C4-2B (cell line): ENCODE data around the gene KRT73.

Experiments
- H3K27ac ChIP-seq: fragments of 450-650 bp; 2 replicates; pipeline ENCODE4 v1.5.1; 2017
- ZFX ChIP-seq: fragments of 450-650 bp; IDR thresholded peaks from 2 replicates; pipeline ENCODE4 v1.6.1; 2017
- TF ChIP-seq, protein P1 (sequence below): fragments of 450-650 bp; conservative IDR thresholded peaks from 2 replicates; pipeline ENCODE4 v1.5.1; 2017; ENCODE audit warnings: mild to moderate bottlenecking

The KRT73 gene

GRCh38 chr12:52630008-52630500 is 11.7 kb upstream of the KRT73 start:
- TF ChIP-seq, protein P1, sequence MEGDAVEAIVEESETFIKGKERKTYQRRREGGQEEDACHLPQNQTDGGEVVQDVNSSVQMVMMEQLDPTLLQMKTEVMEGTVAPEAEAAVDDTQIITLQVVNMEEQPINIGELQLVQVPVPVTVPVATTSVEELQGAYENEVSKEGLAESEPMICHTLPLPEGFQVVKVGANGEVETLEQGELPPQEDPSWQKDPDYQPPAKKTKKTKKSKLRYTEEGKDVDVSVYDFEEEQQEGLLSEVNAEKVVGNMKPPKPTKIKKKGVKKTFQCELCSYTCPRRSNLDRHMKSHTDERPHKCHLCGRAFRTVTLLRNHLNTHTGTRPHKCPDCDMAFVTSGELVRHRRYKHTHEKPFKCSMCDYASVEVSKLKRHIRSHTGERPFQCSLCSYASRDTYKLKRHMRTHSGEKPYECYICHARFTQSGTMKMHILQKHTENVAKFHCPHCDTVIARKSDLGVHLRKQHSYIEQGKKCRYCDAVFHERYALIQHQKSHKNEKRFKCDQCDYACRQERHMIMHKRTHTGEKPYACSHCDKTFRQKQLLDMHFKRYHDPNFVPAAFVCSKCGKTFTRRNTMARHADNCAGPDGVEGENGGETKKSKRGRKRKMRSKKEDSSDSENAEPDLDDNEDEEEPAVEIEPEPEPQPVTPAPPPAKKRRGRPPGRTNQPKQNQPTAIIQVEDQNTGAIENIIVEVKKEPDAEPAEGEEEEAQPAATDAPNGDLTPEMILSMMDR = no peak
- TF ChIP-seq ZFX = no peak

GRCh38 chr12:52629281-52630007 is 11.1 kb upstream of the KRT73 start:
- TF ChIP-seq ZFX = no peak
- TF ChIP-seq, protein P1 = no peak
- peak overlapping the region; percentile 69 for H3K27ac ChIP-seq

More at GRCh38 chr12:52630008-52630500, 11.7 kb upstream of the KRT73 start:
- H3K27ac ChIP-seq = peak overlapping the region; percentile 69

GRCh38 chr12:52628841-52629240 is 10.5 kb upstream of the KRT73 start:
- H3K27ac ChIP-seq = peak overlapping the region; percentile 76; the same call in 1 of the 2 replicates
- TF ChIP-seq ZFX = no peak
- TF ChIP-seq, protein P1 = no peak

GRCh38 chr12:52628111-52628507 is 9.8 kb upstream of the KRT73 start:
- TF ChIP-seq, protein P1 = no peak
- no peak for TF ChIP-seq ZFX
- H3K27ac ChIP-seq = peak overlapping the region; percentile 76; the same call in 1 of the 2 replicates

DNA sequence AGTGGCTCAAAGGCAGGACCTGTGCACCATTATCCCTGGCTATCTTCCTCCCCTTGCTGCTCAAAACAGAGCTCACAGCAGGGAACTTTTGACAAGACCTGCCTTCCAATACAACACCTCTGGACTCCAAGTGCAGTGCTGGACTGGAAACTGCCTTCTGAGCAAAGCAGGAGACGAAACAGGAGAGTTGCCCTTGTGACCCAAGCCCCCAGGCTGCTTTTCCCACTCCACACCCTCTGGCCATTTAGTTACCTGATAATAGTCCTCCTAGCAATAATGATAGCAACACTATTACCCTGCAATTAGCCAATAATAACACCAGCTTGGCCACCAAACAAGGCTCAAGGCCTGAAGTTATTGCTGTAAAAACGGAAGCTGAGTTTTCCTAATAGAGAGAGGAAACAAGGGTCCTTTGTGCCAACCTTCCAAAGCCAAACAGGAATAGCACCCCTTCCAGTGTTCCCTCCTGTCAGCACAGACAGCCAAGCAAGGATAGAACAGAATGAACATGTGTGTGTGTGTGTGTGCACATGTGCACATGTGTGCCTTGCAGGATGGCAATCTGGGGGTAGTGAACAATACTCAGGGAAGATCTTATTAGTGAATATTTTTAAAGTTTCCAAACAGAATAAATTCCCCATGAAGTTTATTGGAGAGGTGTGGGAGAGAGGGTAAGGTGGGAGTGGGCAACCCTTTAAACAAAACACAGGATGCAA is 9.2 kb upstream of the KRT73 start:
- H3K27ac ChIP-seq = peak overlapping the region; percentile 76
- no peak for TF ChIP-seq ZFX
- TF ChIP-seq, protein P1 = no peak

DNA sequence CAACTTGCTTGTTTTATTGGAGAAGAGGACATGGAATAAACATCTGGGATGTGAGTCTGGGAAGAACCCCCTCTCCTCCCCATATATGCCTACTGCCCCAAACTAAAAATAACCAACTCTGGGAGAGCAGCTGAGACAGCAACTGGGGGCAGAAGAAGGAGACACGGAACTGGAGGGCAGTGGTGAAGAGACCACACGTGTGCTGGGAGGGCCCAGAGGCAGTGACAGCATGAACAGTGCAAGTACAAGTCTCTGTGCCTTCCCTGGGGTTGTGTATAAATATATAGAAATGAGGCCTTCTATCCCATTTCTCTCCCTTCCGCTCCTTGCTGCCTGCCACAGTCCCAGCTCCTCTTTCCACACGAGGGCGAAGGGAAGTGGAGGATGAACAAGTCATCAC is 4.0 kb upstream of the KRT73 start:
- TF ChIP-seq ZFX = no peak
- TF ChIP-seq, protein P1 = no peak
- no peak overlapping the region for H3K27ac ChIP-seq

- no peak for TF ChIP-seq ZFX
- TF ChIP-seq, protein P1 = no peak
Measured at GRCh38 chr12:52618866-52619265, 507 bp upstream of the KRT73 start.

More at GRCh38 chr12:52618866-52619265, 507 bp upstream of the KRT73 start:
- H3K27ac ChIP-seq = no peak overlapping the region
